Nephron (organoid): ENCODE data around the gene ROGDI.
A peak's percentile ranks its signal among the peaks of the same experiment; 100 is the strongest.

Experiments
- H3K27ac Mint-ChIP-seq, 3 experiments: 2 replicates each; pipeline ENCODE4 v1.8.0; 2020; ENCODE audit warnings: mixed read lengths in 3 of 3, mild to moderate bottlenecking in 2 of 3, moderate library complexity in 1 of 3
- H3K27me3 Mint-ChIP-seq: 2 replicates; pipeline ENCODE4 v1.8.0; 2021; ENCODE audit warnings: low read depth, mild to moderate bottlenecking, moderate library complexity, mixed read lengths
- H3K36me3 Mint-ChIP-seq: 2 replicates; pipeline ENCODE4 v1.8.0; 2020; ENCODE audit warnings: low read depth, mixed read lengths
- H3K4me1 Mint-ChIP-seq: 2 replicates; pipeline ENCODE4 v1.8.0; 2020; ENCODE audit warnings: mixed read lengths
- H3K4me3 Mint-ChIP-seq, 3 experiments: 2 replicates each; pipeline ENCODE4 v1.8.0; 2020; ENCODE audit warnings: mild to moderate bottlenecking in 3 of 3, mixed read lengths in 3 of 3, moderate library complexity in 2 of 3
- H3K9me3 Mint-ChIP-seq: 2 replicates; pipeline ENCODE4 v1.8.0; 2020; ENCODE audit warnings: mixed read lengths
- CTCF ChIP-seq, 3 experiments: fragments of 200-600 bp; sonication (generic); IDR thresholded peaks; one replicate each; pipeline ENCODE4 v1.5.0; 2021; ENCODE audit warnings: antibody characterized with exemption in 3 of 3; ENCODE audit not compliant: unreplicated experiment in 3 of 3

ROGDI gene

DNA sequence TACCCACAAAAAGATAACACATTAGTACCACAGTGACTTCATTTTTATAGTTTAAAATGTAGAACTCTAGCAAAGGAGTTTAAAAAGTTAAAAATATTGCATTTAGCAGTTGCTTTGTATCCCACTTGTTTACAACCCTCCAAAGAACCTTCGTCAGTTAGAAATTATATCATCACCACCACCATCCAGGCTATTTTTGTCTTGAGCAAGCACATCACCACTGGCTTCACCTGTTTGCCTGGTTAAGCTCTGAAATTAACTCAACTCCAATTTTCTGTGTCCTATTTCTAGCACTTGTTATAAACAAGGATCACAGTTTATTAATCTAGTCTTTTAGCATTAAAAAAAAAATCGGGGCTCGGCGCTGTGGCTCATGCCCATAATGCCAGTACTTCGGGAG lies 38.6 kb upstream of the ROGDI start:
- H3K4me3 Mint-ChIP-seq, result no peak overlapping the region
- TF ChIP-seq CTCF (IDR thresholded peaks at IDR 0.05; ENCODE audit: unreplicated experiment in 3 of 3), result no peak
- peaks cover 7% of the 10 kb centered on the region for H3K4me1 Mint-ChIP-seq
- H3K36me3 Mint-ChIP-seq, result peaks cover 72% of the 10 kb centered on the region
- H3K27me3 Mint-ChIP-seq, result no peaks in the 10 kb centered on the region
- H3K9me3 Mint-ChIP-seq, result no peaks in the 10 kb centered on the region
- H3K27ac Mint-ChIP-seq, result no peak overlapping the region

DNA sequence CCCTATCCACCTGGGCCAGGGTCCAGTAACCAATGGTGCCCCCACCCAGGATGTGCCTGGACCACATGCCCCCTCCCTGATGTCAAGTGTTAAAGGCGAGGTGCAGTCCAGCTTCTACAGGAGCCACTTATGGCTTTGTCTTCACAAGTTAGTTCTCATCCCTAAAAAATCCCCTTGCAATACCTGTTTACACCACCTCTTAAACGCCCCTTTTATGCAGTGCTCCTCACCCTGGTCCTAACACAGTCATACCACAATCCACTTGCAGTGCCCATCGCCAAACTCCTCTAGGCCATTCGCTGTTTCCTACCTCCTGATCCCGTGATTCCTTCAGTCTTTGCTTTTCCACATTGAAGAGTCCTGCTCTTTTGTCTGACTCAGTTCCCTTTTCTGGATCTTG lies 37.5 kb upstream of the ROGDI start:
- H3K4me3 Mint-ChIP-seq, result no peak overlapping the region
- no peak overlapping the region for H3K27ac Mint-ChIP-seq
- TF ChIP-seq CTCF (IDR thresholded peaks at IDR 0.05; ENCODE audit: unreplicated experiment in 3 of 3), result no peak
- H3K27me3 Mint-ChIP-seq, result no peaks in the 10 kb centered on the region
- H3K36me3 Mint-ChIP-seq, result peaks cover 65% of the 10 kb centered on the region
- no peaks in the 10 kb centered on the region for H3K4me1 Mint-ChIP-seq
- no peaks in the 10 kb centered on the region for H3K9me3 Mint-ChIP-seq

GRCh38 chr16:4837733-4838501 lies 35.5 kb upstream of the ROGDI start:
- Mint-ChIP-seq H3K4me3 (no peak overlapping the region), H3K36me3 (peaks cover 49% of the 10 kb centered on the region), H3K27me3 (no peaks in the 10 kb centered on the region), H3K9me3 (no peaks in the 10 kb centered on the region), H3K4me1 (no peaks in the 10 kb centered on the region), H3K27ac (peak overlapping the region in 1 of 3 experiments; percentile 11)
- TF ChIP-seq CTCF (IDR thresholded peaks at IDR 0.05; ENCODE audit: unreplicated experiment in 3 of 3), result no peak

DNA sequence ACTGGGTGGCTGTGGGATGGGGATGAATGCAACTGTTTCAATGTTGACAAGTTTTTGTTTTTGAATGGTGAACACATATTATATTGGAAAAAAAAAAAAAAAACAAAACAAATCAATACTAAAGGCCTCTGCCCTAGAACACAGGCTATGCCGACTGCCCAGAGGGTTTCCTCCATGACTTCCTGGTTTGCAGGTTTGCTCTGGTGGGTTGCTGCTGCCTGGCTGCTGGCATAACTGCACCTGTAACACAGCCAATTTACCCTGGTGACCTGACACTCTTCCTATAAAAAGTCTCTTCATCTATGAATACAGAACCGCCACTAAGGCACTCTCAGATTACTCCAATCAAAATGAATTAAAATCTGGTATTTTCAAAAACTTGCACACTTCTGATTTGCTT lies 34.3 kb upstream of the ROGDI start:
- Mint-ChIP-seq H3K4me3 (no peak overlapping the region), H3K27ac (peak overlapping the region in 1 of 3 experiments; percentile 23), H3K9me3 (no peaks in the 10 kb centered on the region)

DNA sequence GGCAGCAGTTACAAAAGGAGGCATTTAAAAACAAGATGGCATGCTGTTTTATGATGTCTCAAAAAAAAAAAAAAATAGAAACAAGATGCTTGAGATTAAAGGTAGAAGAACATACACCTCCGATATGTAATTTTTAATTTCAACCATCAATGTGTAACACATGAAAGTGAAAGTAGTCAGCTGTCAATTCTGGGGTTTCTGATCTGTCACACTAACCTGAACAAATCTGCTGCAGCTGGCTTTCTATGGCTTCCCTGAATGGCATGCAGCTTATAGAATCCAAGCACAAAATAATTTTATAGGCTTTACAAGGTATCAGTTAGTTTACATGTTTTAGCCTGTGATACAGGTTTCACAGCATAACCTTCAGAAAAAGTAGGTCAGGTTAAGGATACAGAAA lies 31.2 kb upstream of the ROGDI start:
- Mint-ChIP-seq H3K27ac (no peak overlapping the region), H3K9me3 (no peaks in the 10 kb centered on the region), H3K4me3 (no peak overlapping the region), H3K27me3 (no peaks in the 10 kb centered on the region), H3K36me3 (peaks cover 51% of the 10 kb centered on the region), H3K4me1 (no peaks in the 10 kb centered on the region)
- TF ChIP-seq CTCF (IDR thresholded peaks at IDR 0.05; ENCODE audit: unreplicated experiment in 3 of 3), result no peak

More for the DNA sequence above, 34.3 kb upstream of the ROGDI start:
- peaks cover 57% of the 10 kb centered on the region for H3K36me3 Mint-ChIP-seq
- no peaks in the 10 kb centered on the region for H3K27me3 Mint-ChIP-seq
- no peak for TF ChIP-seq CTCF (IDR thresholded peaks at IDR 0.05; ENCODE audit: unreplicated experiment in 3 of 3)
- H3K4me1 Mint-ChIP-seq, result no peaks in the 10 kb centered on the region
